Muscle layer of colon (tissue), 2 donors: ENCODE results near the gene DSCAM.

ENCODE experiments used
- H3K27ac ChIP-seq: one replicate; pipeline ENCODE4 v1.7.0; 2013; ENCODE audit warnings: low read depth, mild to moderate bottlenecking, low read length, moderate library complexity
- H3K27me3 ChIP-seq, 2 donors: one replicate each; pipeline ENCODE4 v1.7.0; 2013; ENCODE audit warnings: low read length in 2 of 2, mild to moderate bottlenecking in 2 of 2; ENCODE audit not compliant: insufficient read depth in 2 of 2, control insufficient read depth in 1 of 2
- H3K36me3 ChIP-seq: one replicate; pipeline ENCODE4 v1.7.0; 2013; ENCODE audit warnings: mild to moderate bottlenecking, low read length; ENCODE audit not compliant: insufficient read depth
- H3K4me1 ChIP-seq: one replicate; pipeline ENCODE4 v1.7.0; 2013; ENCODE audit warnings: mild to moderate bottlenecking, low read length; ENCODE audit not compliant: insufficient read depth
- H3K4me3 ChIP-seq, 2 donors: one replicate each; pipeline ENCODE4 v1.7.0; 2013; ENCODE audit warnings: low read length in 2 of 2, low read depth in 1 of 2, mild to moderate bottlenecking in 1 of 2, moderate library complexity in 1 of 2
- H3K9ac ChIP-seq: one replicate; pipeline ENCODE4 v1.7.0; 2013; ENCODE audit warnings: low read length
- H3K9me3 ChIP-seq: one replicate; pipeline ENCODE4 v1.7.0; 2013; ENCODE audit warnings: mild to moderate bottlenecking, low read length
- donor health status: abdominal sarcoma.
- donor health status: Adenocarcinoma of cecum.

The DSCAM gene

DNA sequence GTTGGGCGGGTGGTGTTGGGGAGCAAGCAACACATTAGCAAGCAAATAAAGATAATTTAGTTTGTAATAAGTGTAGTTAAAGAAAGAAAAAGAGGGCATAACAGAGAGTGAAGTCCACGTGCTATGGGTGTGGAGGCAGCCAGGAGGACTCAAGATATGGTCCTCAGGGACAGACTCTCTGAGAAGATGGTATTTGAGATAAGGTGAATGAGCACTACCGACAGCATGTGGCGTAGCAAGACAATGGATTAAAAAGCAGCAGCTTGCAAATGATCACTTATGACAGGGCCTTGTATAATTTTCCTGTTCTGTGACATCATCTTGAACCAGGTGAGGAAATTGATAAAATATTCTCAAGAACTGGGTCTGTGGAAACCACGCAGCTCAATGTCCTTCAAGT lies 491.9 kb downstream of the DSCAM start:
- no peaks in the 10 kb centered on the region for H3K9me3 ChIP-seq
- H3K4me1 ChIP-seq = no peaks in the 10 kb centered on the region
- no peak overlapping the region for H3K9ac ChIP-seq
- H3K27me3 ChIP-seq = no peaks in the 10 kb centered on the region
- no peak overlapping the region for H3K27ac ChIP-seq
- no peaks in the 10 kb centered on the region for H3K36me3 ChIP-seq
- H3K4me3 ChIP-seq = no peak overlapping the region

DNA sequence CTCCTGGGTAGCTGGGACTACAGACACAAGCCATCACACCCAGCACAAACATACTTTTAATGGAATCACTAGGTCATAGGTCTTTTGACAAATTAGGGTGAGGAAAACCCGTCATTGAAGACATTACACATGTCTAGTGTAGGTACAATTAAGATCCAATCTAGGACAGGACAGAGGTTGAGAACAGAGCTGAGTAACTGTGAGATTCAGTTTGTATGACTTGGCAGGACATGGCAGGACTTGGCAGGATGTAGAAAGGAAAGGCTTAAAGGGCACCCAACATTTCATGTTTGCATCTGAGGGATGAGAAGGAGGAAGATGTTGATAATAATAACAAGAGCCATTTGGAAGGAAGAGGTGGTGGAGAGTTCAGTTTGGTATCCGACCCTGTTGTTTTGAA lies 496.0 kb downstream of the DSCAM start:
- Histone ChIP-seq H3K27me3 (no peaks in the 10 kb centered on the region), H3K4me3 (no peak overlapping the region), H3K36me3 (no peaks in the 10 kb centered on the region), H3K9ac (no peak overlapping the region), H3K4me1 (no peaks in the 10 kb centered on the region), H3K9me3 (no peaks in the 10 kb centered on the region), H3K27ac (no peak overlapping the region)

GRCh38 chr21:40349591-40349990 lies 497.4 kb downstream of the DSCAM start:
- H3K4me3 ChIP-seq = no peak overlapping the region
- no peaks in the 10 kb centered on the region for H3K9me3 ChIP-seq

DNA sequence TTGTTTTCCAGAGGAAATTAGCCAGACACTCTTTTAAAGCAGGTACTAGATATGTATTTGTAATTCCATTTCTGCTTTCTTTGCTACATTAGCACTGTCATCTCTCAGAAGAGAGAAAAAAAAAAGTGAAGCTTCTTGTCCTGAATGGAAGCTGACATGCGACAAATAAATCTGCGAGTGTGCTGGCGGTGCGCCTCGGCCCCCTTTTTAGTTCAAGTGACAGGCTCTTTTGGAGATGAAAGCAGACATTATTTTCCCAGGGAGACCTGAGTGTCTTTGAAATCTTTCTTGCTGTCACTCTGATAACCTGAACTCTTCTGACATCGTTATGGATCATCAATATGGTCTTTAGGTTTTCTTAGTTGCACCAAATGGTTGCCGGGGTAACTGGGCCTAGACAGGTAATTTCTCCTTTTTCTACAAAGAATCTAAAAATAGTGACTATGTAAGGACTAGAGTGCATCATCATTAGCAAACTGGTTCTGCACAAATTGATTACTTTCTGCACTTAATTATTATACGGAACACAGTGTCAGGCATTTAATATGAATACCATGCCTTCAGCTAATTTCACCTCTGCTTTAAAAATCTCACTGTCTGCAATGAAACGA lies 501.1 kb downstream of the DSCAM start:
- no peak overlapping the region for H3K27ac ChIP-seq
- no peaks in the 10 kb centered on the region for H3K36me3 ChIP-seq
- H3K4me3 ChIP-seq = no peak overlapping the region
- H3K27me3 ChIP-seq = no peaks in the 10 kb centered on the region
- no peak overlapping the region for H3K9ac ChIP-seq
- H3K4me1 ChIP-seq = no peaks in the 10 kb centered on the region
- no peaks in the 10 kb centered on the region for H3K9me3 ChIP-seq

More at GRCh38 chr21:40349591-40349990, 497.4 kb downstream of the DSCAM start:
- Histone ChIP-seq H3K36me3 (no peaks in the 10 kb centered on the region), H3K27me3 (no peaks in the 10 kb centered on the region), H3K4me1 (no peaks in the 10 kb centered on the region), H3K27ac (no peak overlapping the region), H3K9ac (no peak overlapping the region)

DNA sequence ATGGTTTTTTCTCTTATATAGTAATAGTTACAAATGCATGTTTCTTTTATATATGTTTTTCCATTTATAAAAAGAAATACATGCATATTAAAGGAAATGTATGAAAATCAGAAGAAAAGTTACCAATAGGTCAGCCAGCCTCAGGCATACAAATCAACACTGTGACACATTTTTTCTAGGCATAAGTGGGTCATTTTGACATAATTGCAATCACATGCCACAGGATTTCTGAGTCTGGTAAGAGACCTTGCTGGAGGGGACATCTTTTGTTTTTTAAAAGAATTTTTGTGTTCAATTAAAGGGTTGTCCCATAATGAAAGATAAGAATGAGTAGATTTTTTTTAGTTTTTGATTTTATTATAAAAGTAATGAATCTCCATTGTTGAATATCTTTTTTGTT lies 506.6 kb downstream of the DSCAM start:
- Histone ChIP-seq H3K27ac (no peak overlapping the region), H3K4me1 (no peaks in the 10 kb centered on the region), H3K36me3 (no peaks in the 10 kb centered on the region), H3K27me3 (no peaks in the 10 kb centered on the region), H3K9me3 (no peaks in the 10 kb centered on the region), H3K9ac (no peak overlapping the region), H3K4me3 (no peak overlapping the region)

GRCh38 chr21:40339050-40339449 lies 507.9 kb downstream of the DSCAM start:
- Histone ChIP-seq H3K4me1 (no peaks in the 10 kb centered on the region), H3K9me3 (no peaks in the 10 kb centered on the region), H3K4me3 (no peak overlapping the region), H3K9ac (no peak overlapping the region), H3K27me3 (no peaks in the 10 kb centered on the region), H3K27ac (no peak overlapping the region), H3K36me3 (no peaks in the 10 kb centered on the region)

- H3K4me3 ChIP-seq = no peak overlapping the region
- no peaks in the 10 kb centered on the region for H3K9me3 ChIP-seq
- no peaks in the 10 kb centered on the region for H3K36me3 ChIP-seq
- no peak overlapping the region for H3K9ac ChIP-seq
- no peaks in the 10 kb centered on the region for H3K4me1 ChIP-seq
- no peak overlapping the region for H3K27ac ChIP-seq
- no peaks in the 10 kb centered on the region for H3K27me3 ChIP-seq
These were observed 509.0 kb downstream of the DSCAM start for GRCh38 chr21:40337981-40338380.

DNA sequence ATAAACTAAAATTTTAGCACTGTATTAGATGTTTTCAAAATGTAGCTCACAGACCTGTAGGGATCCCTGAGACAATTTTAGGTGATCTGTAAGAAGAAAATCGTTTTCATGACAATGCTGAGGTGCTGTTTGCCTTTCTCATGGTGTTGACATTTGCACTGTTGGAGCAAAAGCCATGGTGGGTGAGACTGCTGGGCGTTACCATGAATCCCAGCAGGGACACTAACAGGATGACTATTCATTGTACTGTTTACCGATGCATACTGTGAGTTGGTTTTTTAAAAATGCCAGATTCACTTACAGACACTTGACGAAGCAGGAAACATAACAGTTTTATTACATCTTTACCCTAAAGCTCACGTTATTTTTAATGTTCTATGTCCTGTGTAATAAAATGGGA lies 511.3 kb downstream of the DSCAM start:
- Histone ChIP-seq H3K27ac (no peak overlapping the region), H3K27me3 (no peaks in the 10 kb centered on the region), H3K9me3 (no peaks in the 10 kb centered on the region), H3K4me1 (no peaks in the 10 kb centered on the region), H3K9ac (no peak overlapping the region), H3K4me3 (no peak overlapping the region), H3K36me3 (no peaks in the 10 kb centered on the region)

GRCh38 chr21:40334159-40334558 lies 512.8 kb downstream of the DSCAM start:
- no peak overlapping the region for H3K27ac ChIP-seq
- no peak overlapping the region for H3K4me3 ChIP-seq
- H3K27me3 ChIP-seq = no peaks in the 10 kb centered on the region
- no peaks in the 10 kb centered on the region for H3K9me3 ChIP-seq
- no peak overlapping the region for H3K9ac ChIP-seq
- H3K4me1 ChIP-seq = no peaks in the 10 kb centered on the region
- no peaks in the 10 kb centered on the region for H3K36me3 ChIP-seq

- H3K4me1 ChIP-seq = no peaks in the 10 kb centered on the region
These were observed 513.2 kb downstream of the DSCAM start for GRCh38 chr21:40333731-40334130.

GRCh38 chr21:40331804-40332203 lies 515.2 kb downstream of the DSCAM start:
- Histone ChIP-seq H3K27ac (no peak overlapping the region), H3K36me3 (no peaks in the 10 kb centered on the region), H3K4me3 (no peak overlapping the region), H3K4me1 (no peaks in the 10 kb centered on the region), H3K27me3 (no peaks in the 10 kb centered on the region), H3K9ac (no peak overlapping the region), H3K9me3 (no peaks in the 10 kb centered on the region)

More at GRCh38 chr21:40333731-40334130, 513.2 kb downstream of the DSCAM start:
- Histone ChIP-seq H3K9me3 (no peaks in the 10 kb centered on the region), H3K36me3 (no peaks in the 10 kb centered on the region), H3K27me3 (no peaks in the 10 kb centered on the region), H3K27ac (no peak overlapping the region), H3K4me3 (no peak overlapping the region), H3K9ac (no peak overlapping the region)

GRCh38 chr21:40331172-40331571 lies 515.8 kb downstream of the DSCAM start:
- Histone ChIP-seq H3K4me3 (no peak overlapping the region), H3K9me3 (no peaks in the 10 kb centered on the region), H3K9ac (no peak overlapping the region), H3K36me3 (no peaks in the 10 kb centered on the region), H3K27me3 (no peaks in the 10 kb centered on the region), H3K27ac (no peak overlapping the region), H3K4me1 (no peaks in the 10 kb centered on the region)
